ENCODE results near the gene BCCIP. TPM values are rescaled to one million over a fixed set of nuclear protein-coding genes. Genes with fewer than 3 reads are reported as not detected.
A peak's percentile ranks its signal among the peaks of the same experiment; 100 is the strongest.

Gene BCCIP
- total and polyA plus RNA-seq, 4 donors, result 37.5 to 70.1 (median 47.4) TPM

DNA sequence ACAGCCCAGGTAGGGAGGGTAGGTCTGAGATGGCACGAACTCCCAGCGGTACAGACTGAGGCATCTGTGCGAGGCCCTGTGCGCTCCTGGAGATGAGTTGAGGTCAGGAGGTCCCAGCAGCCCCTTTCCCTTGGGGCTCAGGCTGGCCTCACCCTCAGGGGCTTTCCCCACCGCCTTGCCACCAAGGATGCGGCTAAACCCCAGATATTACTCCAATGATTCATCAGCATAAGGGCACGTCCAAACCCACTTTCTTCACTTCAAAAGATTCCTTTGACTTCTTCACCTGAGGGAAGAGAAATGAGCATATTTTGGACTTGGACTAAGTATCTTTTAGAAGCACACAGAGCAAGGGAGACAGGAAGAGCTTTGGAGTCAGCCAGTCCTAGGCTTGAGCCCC, 20.6 kb upstream of the BCCIP start:
- DNase-seq, result no peak
- ATAC-seq (ENCODE audit: insufficient read depth, low FRiP score), result no peak
- H3K36me3 ChIP-seq (ENCODE audit: control insufficient read depth in 4 of 4, insufficient read depth in 4 of 4, low read length in 4 of 4), result peaks cover 19 to 28% (median 25%) of the 10 kb centered on the region in 4 donors

DNA sequence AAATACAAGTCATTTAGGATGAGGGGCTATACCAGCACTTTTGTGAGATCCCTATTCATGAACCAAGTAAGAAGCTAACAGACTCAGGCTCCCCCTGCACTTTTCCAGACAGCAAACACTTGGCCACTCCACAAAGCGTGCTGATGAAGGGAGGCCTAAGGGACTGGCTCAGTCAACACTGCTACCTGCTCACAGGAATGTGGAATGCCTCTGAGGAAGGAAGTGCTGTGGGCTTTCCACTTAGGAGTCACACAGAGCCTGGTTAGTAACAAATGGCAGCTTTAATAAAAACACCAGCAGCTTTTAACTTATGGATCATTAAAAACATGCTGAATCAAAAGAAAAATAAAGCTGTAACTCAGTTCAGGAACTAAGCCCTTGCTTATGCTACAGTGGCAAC, 15.3 kb upstream of the BCCIP start:
- no peak overlapping the region for H3K4me3 ChIP-seq
- peaks cover 23 to 38% (median 33%) of the 10 kb centered on the region in 4 donors for H3K36me3 ChIP-seq (ENCODE audit: control insufficient read depth in 4 of 4, insufficient read depth in 4 of 4, low read length in 4 of 4)
- ATAC-seq (ENCODE audit: insufficient read depth, low FRiP score), result no peak
- TF ChIP-seq, protein P1, sequence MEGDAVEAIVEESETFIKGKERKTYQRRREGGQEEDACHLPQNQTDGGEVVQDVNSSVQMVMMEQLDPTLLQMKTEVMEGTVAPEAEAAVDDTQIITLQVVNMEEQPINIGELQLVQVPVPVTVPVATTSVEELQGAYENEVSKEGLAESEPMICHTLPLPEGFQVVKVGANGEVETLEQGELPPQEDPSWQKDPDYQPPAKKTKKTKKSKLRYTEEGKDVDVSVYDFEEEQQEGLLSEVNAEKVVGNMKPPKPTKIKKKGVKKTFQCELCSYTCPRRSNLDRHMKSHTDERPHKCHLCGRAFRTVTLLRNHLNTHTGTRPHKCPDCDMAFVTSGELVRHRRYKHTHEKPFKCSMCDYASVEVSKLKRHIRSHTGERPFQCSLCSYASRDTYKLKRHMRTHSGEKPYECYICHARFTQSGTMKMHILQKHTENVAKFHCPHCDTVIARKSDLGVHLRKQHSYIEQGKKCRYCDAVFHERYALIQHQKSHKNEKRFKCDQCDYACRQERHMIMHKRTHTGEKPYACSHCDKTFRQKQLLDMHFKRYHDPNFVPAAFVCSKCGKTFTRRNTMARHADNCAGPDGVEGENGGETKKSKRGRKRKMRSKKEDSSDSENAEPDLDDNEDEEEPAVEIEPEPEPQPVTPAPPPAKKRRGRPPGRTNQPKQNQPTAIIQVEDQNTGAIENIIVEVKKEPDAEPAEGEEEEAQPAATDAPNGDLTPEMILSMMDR (IDR thresholded peaks at IDR 0.05; ENCODE audit: control extremely low read depth, extremely low read depth), result no peak
- peaks cover 0 to 1% (median 0%) of the 10 kb centered on the region in 4 donors for H3K9me3 ChIP-seq (ENCODE audit: control insufficient read depth in 4 of 4, insufficient read depth in 3 of 4, low read length in 3 of 4)
- peaks cover 0 to 3% (median 0%) of the 10 kb centered on the region in 5 donors for H3K4me1 ChIP-seq (ENCODE audit: control insufficient read depth in 5 of 5, insufficient read depth in 5 of 5, low read length in 5 of 5)
- peak; percentile 21 to 55 (median 46) for DNase-seq
- 81 to 87% methylated on average over 1 of the region's 1 CpG for WGBS, 2 donors
- H3K27me3 ChIP-seq (ENCODE audit: control insufficient read depth in 3 of 3, insufficient read depth in 3 of 3, low read length in 2 of 3), result no peaks in the 10 kb centered on the region
- no peak overlapping the region for H3K27ac ChIP-seq (ENCODE audit: low read depth in 1 of 2, low read length in 1 of 2)
- no peak overlapping the region for H3K9ac ChIP-seq (ENCODE audit: insufficient read depth in 1 of 2, low read length in 2 of 2)

More for the DNA sequence above, 20.6 kb upstream of the BCCIP start:
- Histone ChIP-seq H3K4me1 (ENCODE audit: control insufficient read depth in 5 of 5, insufficient read depth in 5 of 5, low read length in 5 of 5) (no peaks in the 10 kb centered on the region), H3K27me3 (ENCODE audit: control insufficient read depth in 3 of 3, insufficient read depth in 3 of 3, low read length in 2 of 3) (no peaks in the 10 kb centered on the region), H3K9ac (ENCODE audit: insufficient read depth in 1 of 2, low read length in 2 of 2) (no peak overlapping the region), H3K4me3 (no peak overlapping the region), H3K27ac (ENCODE audit: low read depth in 1 of 2, low read length in 1 of 2) (no peak overlapping the region), H3K9me3 (ENCODE audit: control insufficient read depth in 4 of 4, insufficient read depth in 3 of 4, low read length in 3 of 4) (peaks cover 0 to 2% (median 0%) of the 10 kb centered on the region in 4 donors)
- TF ChIP-seq, protein P1 (IDR thresholded peaks at IDR 0.05; ENCODE audit: control extremely low read depth, extremely low read depth), result no peak
- WGBS, 2 donors, result 97 to 98% methylated on average over 7 of the region's 7 CpGs

DNA sequence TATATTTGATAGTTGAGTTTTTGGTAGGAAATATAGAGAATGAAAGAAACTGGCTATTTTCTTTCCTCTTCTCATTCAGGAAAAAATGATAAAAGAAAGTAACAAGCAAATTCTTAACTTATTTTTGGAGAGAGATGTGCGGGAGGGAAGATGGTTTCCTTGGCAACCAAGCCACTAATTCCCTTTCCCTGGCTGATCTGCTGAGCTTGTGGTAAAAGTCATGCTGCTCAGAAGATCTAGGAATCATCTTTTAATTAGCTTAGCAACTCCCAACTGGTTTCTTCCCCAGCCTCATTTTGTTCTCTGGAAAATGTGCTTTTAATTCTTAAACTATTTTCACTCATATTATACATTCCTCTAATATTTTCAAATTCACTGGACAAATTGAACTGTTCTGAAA, 12.1 kb upstream of the BCCIP start:
- Histone ChIP-seq H3K27ac (ENCODE audit: low read depth in 1 of 2, low read length in 1 of 2) (no peak overlapping the region), H3K27me3 (ENCODE audit: control insufficient read depth in 3 of 3, insufficient read depth in 3 of 3, low read length in 2 of 3) (no peaks in the 10 kb centered on the region), H3K4me3 (no peak overlapping the region), H3K9ac (ENCODE audit: insufficient read depth in 1 of 2, low read length in 2 of 2) (no peak overlapping the region), H3K9me3 (ENCODE audit: control insufficient read depth in 4 of 4, insufficient read depth in 3 of 4, low read length in 3 of 4) (peaks cover 0 to 1% (median 0%) of the 10 kb centered on the region in 4 donors), H3K36me3 (ENCODE audit: control insufficient read depth in 4 of 4, insufficient read depth in 4 of 4, low read length in 4 of 4) (peaks cover 17 to 37% (median 34%) of the 10 kb centered on the region in 4 donors), H3K4me1 (ENCODE audit: control insufficient read depth in 5 of 5, insufficient read depth in 5 of 5, low read length in 5 of 5) (peaks cover 0 to 3% (median 0%) of the 10 kb centered on the region in 5 donors)
- DNase-seq (no peak), ATAC-seq (ENCODE audit: insufficient read depth, low FRiP score) (no peak)
- TF ChIP-seq, protein P1 (IDR thresholded peaks at IDR 0.05; ENCODE audit: control extremely low read depth, extremely low read depth), result no peak
- WGBS, 2 donors, result 81 to 95% methylated on average over 1 of the region's 1 CpG
